HFF-Myc (cell line): Measurements from ENCODE around the gene HGF.

Source experiments
- DNase-seq: peaks from one replicate; pipeline ENCODE4 v3.0.0-alpha.2; 2011; ENCODE audit warnings: low read depth; ENCODE audit errors: extremely low read depth
- H3K4me3 ChIP-seq: replicated peaks from 2 replicates; pipeline ENCODE4 v1.5.1; 2011; ENCODE audit warnings: low read depth, mild to moderate bottlenecking, control low read depth, low read length
- CTCF ChIP-seq: IDR thresholded peaks from 2 replicates; pipeline ENCODE4 v1.5.1; 2012; ENCODE audit warnings: mild to moderate bottlenecking, low read depth, low read length, control low read depth; ENCODE audit errors: missing control alignments

The HGF gene

GRCh38 chr7:81788246-81788645 lies 18.4 kb upstream of the HGF start:
- no peak for TF ChIP-seq CTCF
- no peak for DNase-seq
- H3K4me3 ChIP-seq: no peak overlapping the region

GRCh38 chr7:81783818-81784217 lies 14.0 kb upstream of the HGF start:
- TF ChIP-seq CTCF: no peak
- DNase-seq: no peak
- no peak overlapping the region for H3K4me3 ChIP-seq

GRCh38 chr7:81780914-81781693 lies 11.3 kb upstream of the HGF start:
- TF ChIP-seq CTCF: no peak
- no peak for DNase-seq

GRCh38 chr7:81779706-81780105 lies 9.9 kb upstream of the HGF start:
- DNase-seq: no peak
- TF ChIP-seq CTCF: no peak
- no peak overlapping the region for H3K4me3 ChIP-seq

More at GRCh38 chr7:81780914-81781693, 11.3 kb upstream of the HGF start:
- no peak overlapping the region for H3K4me3 ChIP-seq

- H3K4me3 ChIP-seq: no peak overlapping the region
- no peak for DNase-seq
- no peak for TF ChIP-seq CTCF
Measured at GRCh38 chr7:81777697-81778096, 7.8 kb upstream of the HGF start.

- no peak overlapping the region for H3K4me3 ChIP-seq
- no peak for TF ChIP-seq CTCF
- no peak for DNase-seq
Measured at GRCh38 chr7:81776948-81777630, 7.2 kb upstream of the HGF start.
